WTC11 (cell line): Measurements from ENCODE around the gene LCE1D. TPM values are rescaled to one million over a fixed set of nuclear protein-coding genes. Genes with fewer than 3 reads are reported as not detected.

Experiments
- ATAC-seq: fragments of 200-7000 bp; cut with Tn5 transposase; 2 replicates; pipeline ENCODE4 v1.10.0; 2021; ENCODE audit warnings: mild to moderate bottlenecking, moderate library complexity
- CTCF ChIA-PET: fragments of 300-600 bp; sonication (Branson Sonifier 250); formaldehyde crosslinking; loops from one replicate; lab custom pipeline; 2021; ENCODE audit warnings: antibody characterized with exemption; lab: Charles Lee
- POLR2A ChIA-PET: fragments of 350-600 bp; sonication (Branson Sonifier 250); formaldehyde crosslinking; loops from one replicate; lab custom pipeline; 2021; ENCODE audit warnings: antibody characterized with exemption; lab: Charles Lee
- DNase-seq: peaks from one replicate; pipeline ENCODE4 v3.0.0; 2021; ENCODE audit warnings: low spot score
- H3K27ac Mint-ChIP-seq: 2 replicates; pipeline ENCODE4 v1.8.0; 2021; ENCODE audit warnings: mixed read lengths
- H3K27me3 Mint-ChIP-seq: 2 replicates; pipeline ENCODE4 v1.8.0; 2021; ENCODE audit warnings: low read depth, mild to moderate bottlenecking, moderate library complexity, mixed read lengths
- H3K36me3 Mint-ChIP-seq: 2 replicates; pipeline ENCODE4 v1.8.0; 2021; ENCODE audit warnings: mixed read lengths
- H3K4me1 Mint-ChIP-seq: 2 replicates; pipeline ENCODE4 v1.8.0; 2022; ENCODE audit warnings: mixed read lengths
- H3K4me3 Mint-ChIP-seq: 2 replicates; pipeline ENCODE4 v1.8.0; 2021; ENCODE audit warnings: mild to moderate bottlenecking, moderate library complexity, mixed read lengths
- H3K9me3 Mint-ChIP-seq: 2 replicates; pipeline ENCODE4 v1.8.0; 2021; ENCODE audit warnings: mixed read lengths
- AR ChIP-seq: fragments of 250-450 bp; sonication (Bioruptor Pico); IDR thresholded peaks from 2 replicates; pipeline ENCODE4 v1.9.0; 2021; ENCODE audit warnings: mild to moderate bottlenecking
- ARID4B ChIP-seq: sonication (generic); formaldehyde crosslinking; IDR thresholded peaks from 2 replicates; pipeline ENCODE4 v1.8.0; 2023; ENCODE audit warnings: missing genetic modification reagents, mild to moderate bottlenecking, borderline replicate concordance
- ATF1 ChIP-seq: sonication (generic); formaldehyde crosslinking; IDR thresholded peaks from 2 replicates; pipeline ENCODE4 v1.8.1; 2023; ENCODE audit warnings: mild to moderate bottlenecking, moderate library complexity, missing genetic modification reagents
- ATF6 ChIP-seq: sonication (generic); formaldehyde crosslinking; IDR thresholded peaks from 2 replicates; pipeline ENCODE4 v1.8.1; 2023; ENCODE audit warnings: mild to moderate bottlenecking, missing genetic modification reagents
- CREB1 ChIP-seq: sonication (generic); formaldehyde crosslinking; IDR thresholded peaks from 2 replicates; pipeline ENCODE4 v1.8.0; 2023; ENCODE audit warnings: mild to moderate bottlenecking, missing genetic modification reagents
- ERG ChIP-seq: fragments of 250-450 bp; sonication (Bioruptor Pico); IDR thresholded peaks from 2 replicates; pipeline ENCODE4 v1.8.0; 2021; ENCODE audit warnings: mild to moderate bottlenecking
- FOXK1 ChIP-seq: sonication (generic); formaldehyde crosslinking; IDR thresholded peaks from 2 replicates; pipeline ENCODE4 v1.8.0; 2022; ENCODE audit warnings: mild to moderate bottlenecking, moderate library complexity, missing genetic modification reagents
- GRHL2 ChIP-seq: fragments of 250-450 bp; sonication (Bioruptor Pico); IDR thresholded peaks from 2 replicates; pipeline ENCODE4 v1.8.0; 2022; ENCODE audit warnings: mild to moderate bottlenecking, moderate library complexity; ENCODE audit not compliant: insufficient replicate concordance, severe bottlenecking
- IRF2 ChIP-seq: sonication (generic); formaldehyde crosslinking; IDR thresholded peaks from 2 replicates; pipeline ENCODE4 v1.8.0; 2022; ENCODE audit warnings: low read depth, missing genetic modification reagents, borderline replicate concordance
- NR3C1 ChIP-seq: sonication (generic); formaldehyde crosslinking; conservative IDR thresholded peaks from 2 replicates; pipeline ENCODE4 v1.8.1; 2023; ENCODE audit warnings: low read depth, mild to moderate bottlenecking, missing genetic modification reagents
- OVOL2 ChIP-seq: fragments of 250-450 bp; sonication (Bioruptor Pico); IDR thresholded peaks from 2 replicates; pipeline ENCODE4 v1.9.0; 2021; ENCODE audit warnings: mild to moderate bottlenecking, borderline replicate concordance
- RELA ChIP-seq: sonication (generic); formaldehyde crosslinking; IDR thresholded peaks from 2 replicates; pipeline ENCODE4 v1.8.1; 2022; ENCODE audit warnings: missing genetic modification reagents, mild to moderate bottlenecking, borderline replicate concordance
- RORB ChIP-seq: fragments of 250-450 bp; sonication (Bioruptor Pico); IDR thresholded peaks from 2 replicates; pipeline ENCODE4 v1.9.0; 2021; ENCODE audit warnings: mild to moderate bottlenecking
- USF1 ChIP-seq: sonication (generic); formaldehyde crosslinking; IDR thresholded peaks from 2 replicates; pipeline ENCODE4 v1.8.0; 2022; ENCODE audit warnings: mild to moderate bottlenecking, missing genetic modification reagents
- ZMAT4 ChIP-seq: fragments of 250-450 bp; sonication (Bioruptor Pico); IDR thresholded peaks from 2 replicates; pipeline ENCODE4 v1.9.0; 2021; ENCODE audit warnings: mild to moderate bottlenecking
- ZNF232 ChIP-seq: sonication (generic); formaldehyde crosslinking; IDR thresholded peaks from 2 replicates; pipeline ENCODE4 v1.8.0; 2022; ENCODE audit warnings: mild to moderate bottlenecking, missing genetic modification reagents
- ZNF263 ChIP-seq: sonication (generic); formaldehyde crosslinking; IDR thresholded peaks from 2 replicates; pipeline ENCODE4 v1.8.1; 2022; ENCODE audit warnings: low read depth, mild to moderate bottlenecking, moderate library complexity, missing genetic modification reagents
- total RNA-seq: library from RNA; stranded (reverse); gene quantifications from 3 replicates; pipeline ENCODE4 v1.2.3, GENCODE V29; 2021

LCE1D gene
- total RNA-seq, 1 experiment from 2014 or later, result not detected

GRCh38 chr1:152811671-152812070 lies 15.2 kb downstream of the LCE1D start, which contains the start of gene LCE1B (continued):
- TF ChIP-seq ARID4B, result no peak
- TF ChIP-seq RORB (CRISPR knock-in tag), result no peak
- TF ChIP-seq ATF6 (CRISPR knock-in tag), result no peak

- Mint-ChIP-seq H3K4me1 (no peaks in the 10 kb centered on the region), H3K27me3 (peaks cover 11% of the 10 kb centered on the region), H3K9me3 (peaks cover 70% of the 10 kb centered on the region), H3K36me3 (peaks cover 51% of the 10 kb centered on the region), H3K4me3 (no peak overlapping the region), H3K27ac (no peak overlapping the region)
- TF ChIP-seq ZNF232 (CRISPR knock-in tag) (no peak), ZNF263 (CRISPR knock-in tag) (no peak), USF1 (CRISPR knock-in tag) (no peak), RELA (CRISPR knock-in tag) (no peak), IRF2 (no peak), ZMAT4 (CRISPR knock-in tag) (no peak), ATF1 (CRISPR knock-in tag) (no peak), FOXK1 (CRISPR knock-in tag) (no peak), NR3C1 (CRISPR knock-in tag) (no peak), CREB1 (CRISPR knock-in tag) (no peak), OVOL2 (CRISPR knock-in tag) (no peak), GRHL2 (no peak), AR (CRISPR knock-in tag) (no peak), ERG (no peak)
- ChIA-PET CTCF (no interaction called here), POLR2A (no interaction called here)
- ATAC-seq, result no peak
- no peak for DNase-seq
These were observed 20.8 kb downstream of the LCE1D start for GRCh38 chr1:152817309-152817708.
